ENCODE measurements around the gene LIF. TPM values are rescaled to one million over a fixed set of nuclear protein-coding genes. Genes with fewer than 3 reads are reported as not detected.

The LIF gene
- total RNA-seq, 1 experiment from 2014 or later: 8.0 TPM

DNA sequence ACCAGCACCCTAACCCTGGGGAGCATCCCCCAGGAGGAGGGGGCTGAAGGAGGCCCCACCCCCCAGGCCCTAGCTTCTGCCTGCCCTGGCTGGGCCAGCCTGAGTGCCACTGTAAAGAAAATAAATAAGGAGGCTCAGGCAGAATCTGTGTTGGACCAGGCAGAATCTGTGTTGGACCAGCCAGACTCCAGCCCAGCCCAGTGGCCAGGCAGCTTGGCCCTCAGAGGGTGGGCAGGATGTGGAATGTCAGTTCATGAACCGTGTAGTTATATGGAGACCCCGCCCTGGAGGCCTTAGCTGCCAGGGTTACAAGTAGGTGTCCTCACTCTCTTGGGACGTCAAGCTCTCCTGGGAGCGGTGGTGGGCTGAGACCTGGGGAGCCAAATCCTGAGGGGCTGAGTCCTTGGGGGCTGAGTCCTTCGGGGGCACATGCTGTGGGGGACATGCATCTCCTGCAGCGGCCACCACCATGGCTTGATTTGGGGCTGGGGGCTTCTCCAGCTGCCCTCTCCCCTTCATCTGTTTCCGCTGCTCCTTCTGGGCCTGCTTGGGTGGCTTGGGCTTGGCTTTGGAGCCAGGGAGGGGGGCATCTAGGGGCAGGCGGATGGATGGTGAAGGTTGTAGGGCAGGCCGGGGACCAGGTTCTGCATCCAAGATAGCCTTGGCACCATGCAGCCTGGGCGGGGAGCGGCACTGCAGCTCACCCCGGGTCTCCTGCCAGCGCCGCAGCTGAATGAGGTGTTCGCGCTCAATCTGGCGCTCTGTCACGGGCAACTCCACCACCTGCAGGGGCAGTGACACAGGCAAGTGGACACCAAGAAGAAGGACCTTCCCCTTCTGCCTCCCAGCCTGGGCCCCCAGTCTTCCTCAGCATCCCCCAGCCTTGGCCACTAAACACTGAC, 45.8 kb upstream of the LIF start:
- Mint-ChIP-seq H3K36me3 (ENCODE audit: insufficient read depth, unreplicated experiment) (peaks cover 8% of the 10 kb centered on the region), H3K4me1 (ENCODE audit: low read depth, unreplicated experiment) (peaks cover 5% of the 10 kb centered on the region), H3K27ac (ENCODE audit: unreplicated experiment) (no peak overlapping the region), H3K4me3 (ENCODE audit: unreplicated experiment) (no peak overlapping the region), H3K27me3 (ENCODE audit: insufficient read depth, unreplicated experiment) (no peaks in the 10 kb centered on the region), H3K9me3 (ENCODE audit: unreplicated experiment) (no peaks in the 10 kb centered on the region)
- Histone ChIP-seq H3K36me3 (ENCODE audit: control insufficient read depth, insufficient read depth, low read length) (no peaks in the 10 kb centered on the region), H3K4me3 (ENCODE audit: low read depth, low read length) (no peak overlapping the region), H3K4me1 (peaks cover 4% of the 10 kb centered on the region), H3K27me3 (replicated peaks; ENCODE audit: control insufficient read depth, insufficient read depth, low read length) (no peaks in the 10 kb centered on the region), H3K9me3 (no peaks in the 10 kb centered on the region)
- no peak for DNase-seq
- ChIA-PET CTCF (interaction anchor here (1.1 kb wide), 1 partner anchor 99 kb away, joined by 3 read pairs; no protein-coding TSS in a partner anchor), POLR2A (interaction anchor here (0.7 kb wide), 1 partner anchor 35 kb away, joined by 3 read pairs; the partner anchor contains the start of gene TBC1D10A)
- TF ChIP-seq, protein P1, sequence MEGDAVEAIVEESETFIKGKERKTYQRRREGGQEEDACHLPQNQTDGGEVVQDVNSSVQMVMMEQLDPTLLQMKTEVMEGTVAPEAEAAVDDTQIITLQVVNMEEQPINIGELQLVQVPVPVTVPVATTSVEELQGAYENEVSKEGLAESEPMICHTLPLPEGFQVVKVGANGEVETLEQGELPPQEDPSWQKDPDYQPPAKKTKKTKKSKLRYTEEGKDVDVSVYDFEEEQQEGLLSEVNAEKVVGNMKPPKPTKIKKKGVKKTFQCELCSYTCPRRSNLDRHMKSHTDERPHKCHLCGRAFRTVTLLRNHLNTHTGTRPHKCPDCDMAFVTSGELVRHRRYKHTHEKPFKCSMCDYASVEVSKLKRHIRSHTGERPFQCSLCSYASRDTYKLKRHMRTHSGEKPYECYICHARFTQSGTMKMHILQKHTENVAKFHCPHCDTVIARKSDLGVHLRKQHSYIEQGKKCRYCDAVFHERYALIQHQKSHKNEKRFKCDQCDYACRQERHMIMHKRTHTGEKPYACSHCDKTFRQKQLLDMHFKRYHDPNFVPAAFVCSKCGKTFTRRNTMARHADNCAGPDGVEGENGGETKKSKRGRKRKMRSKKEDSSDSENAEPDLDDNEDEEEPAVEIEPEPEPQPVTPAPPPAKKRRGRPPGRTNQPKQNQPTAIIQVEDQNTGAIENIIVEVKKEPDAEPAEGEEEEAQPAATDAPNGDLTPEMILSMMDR (IDR thresholded peaks at IDR 0.05; ENCODE audit: insufficient read depth in 1 of 2, low read depth in 1 of 2, low read length in 1 of 2, severe bottlenecking in 1 of 2, unreplicated experiment in 1 of 2): no peak
- no TSS peak for BruUV-seq (replicated peaks)
- intact Hi-C loops (cut with micrococcal nuclease; ENCODE audit: unreplicated experiment): no loop called here

DNA sequence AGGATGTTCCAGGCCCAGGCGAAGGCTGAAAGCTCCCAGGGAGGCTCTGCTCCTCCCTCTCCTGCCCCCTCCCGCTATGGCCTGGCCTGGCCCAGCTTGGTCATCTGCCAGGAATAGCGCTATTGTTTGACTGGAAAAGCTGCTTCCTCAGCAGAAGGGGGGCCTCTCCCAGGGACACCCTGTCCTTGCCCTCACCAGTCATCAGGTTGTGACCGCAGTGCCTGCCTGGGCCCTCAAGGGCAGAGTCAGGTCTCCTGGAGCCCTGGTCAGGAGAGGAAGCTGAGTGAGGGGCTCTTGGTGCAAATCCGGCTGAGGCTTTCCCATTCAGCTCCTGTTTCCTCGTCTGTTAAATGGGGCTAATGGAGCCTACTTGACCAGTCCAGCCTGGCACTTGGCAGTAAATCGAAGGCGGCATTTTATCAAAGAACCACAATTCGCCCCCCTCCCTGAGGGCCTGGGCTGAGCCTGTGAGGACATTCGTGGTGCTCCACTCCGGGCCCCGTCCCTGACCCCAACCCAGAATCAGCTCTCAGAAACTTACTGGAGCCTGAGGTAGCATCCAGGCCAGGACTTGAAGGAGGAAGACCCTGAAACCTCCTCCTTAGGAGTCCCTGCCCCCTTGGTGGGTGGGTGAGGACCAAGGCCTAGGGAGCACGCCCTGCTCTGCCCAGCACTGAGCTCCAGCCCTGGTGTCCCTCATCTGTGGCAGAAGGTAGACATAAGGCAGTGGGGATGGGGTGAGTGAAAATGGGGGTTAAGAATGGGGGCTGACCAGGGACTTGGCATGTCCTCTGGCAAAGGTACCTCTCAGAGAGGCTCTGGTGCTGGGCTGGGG, 44.7 kb upstream of the LIF start:
- no peak overlapping the region for H3K4me3 Mint-ChIP-seq (ENCODE audit: unreplicated experiment)
- H3K4me1 ChIP-seq: peaks cover 4% of the 10 kb centered on the region
- no peaks in the 10 kb centered on the region for H3K27me3 Mint-ChIP-seq (ENCODE audit: insufficient read depth, unreplicated experiment)
- no peaks in the 10 kb centered on the region for H3K36me3 ChIP-seq (ENCODE audit: control insufficient read depth, insufficient read depth, low read length)
- H3K4me1 Mint-ChIP-seq (ENCODE audit: low read depth, unreplicated experiment): peaks cover 5% of the 10 kb centered on the region
- H3K27me3 ChIP-seq (replicated peaks; ENCODE audit: control insufficient read depth, insufficient read depth, low read length): no peaks in the 10 kb centered on the region
- ChIA-PET CTCF (interaction anchor here (1.1 to 4.4 kb wide), 2 partner anchors 36 to 100 kb away, joined by 3 to 106 read pairs; partner anchors contain the start of gene TBC1D10A), POLR2A (interaction anchor here (1.4 kb wide), 1 partner anchor 36 kb away, joined by 10 read pairs; the partner anchor contains the start of gene TBC1D10A)
- TF ChIP-seq, protein P1 (IDR thresholded peaks at IDR 0.05; ENCODE audit: insufficient read depth in 1 of 2, low read depth in 1 of 2, low read length in 1 of 2, severe bottlenecking in 1 of 2, unreplicated experiment in 1 of 2): no peak
- DNase-seq: no peak
- intact Hi-C loops (cut with micrococcal nuclease; ENCODE audit: unreplicated experiment): no loop called here
- H3K36me3 Mint-ChIP-seq (ENCODE audit: insufficient read depth, unreplicated experiment): peaks cover 8% of the 10 kb centered on the region
- no peaks in the 10 kb centered on the region for H3K9me3 Mint-ChIP-seq (ENCODE audit: unreplicated experiment)
- H3K4me3 ChIP-seq (ENCODE audit: low read depth, low read length): no peak overlapping the region
- BruUV-seq (replicated peaks): no TSS peak
- no peak overlapping the region for H3K27ac Mint-ChIP-seq (ENCODE audit: unreplicated experiment)
- H3K9me3 ChIP-seq: no peaks in the 10 kb centered on the region
